HG03095 (cell line): ENCODE data around the gene ZFHX2.
"Not testable (repeated sequence)": the region's sequence is repeated elsewhere in the genome, so short reads cannot be mapped to it uniquely, and the experiment has no call there.

Experiments
- ATAC-seq: cut with Tn5 transposase; IDR thresholded peaks from one replicate; pipeline ENCODE4 v1.9.1; 2021; ENCODE audit warnings: moderate library complexity; ENCODE audit not compliant: unreplicated experiment

The ZFHX2 gene

DNA sequence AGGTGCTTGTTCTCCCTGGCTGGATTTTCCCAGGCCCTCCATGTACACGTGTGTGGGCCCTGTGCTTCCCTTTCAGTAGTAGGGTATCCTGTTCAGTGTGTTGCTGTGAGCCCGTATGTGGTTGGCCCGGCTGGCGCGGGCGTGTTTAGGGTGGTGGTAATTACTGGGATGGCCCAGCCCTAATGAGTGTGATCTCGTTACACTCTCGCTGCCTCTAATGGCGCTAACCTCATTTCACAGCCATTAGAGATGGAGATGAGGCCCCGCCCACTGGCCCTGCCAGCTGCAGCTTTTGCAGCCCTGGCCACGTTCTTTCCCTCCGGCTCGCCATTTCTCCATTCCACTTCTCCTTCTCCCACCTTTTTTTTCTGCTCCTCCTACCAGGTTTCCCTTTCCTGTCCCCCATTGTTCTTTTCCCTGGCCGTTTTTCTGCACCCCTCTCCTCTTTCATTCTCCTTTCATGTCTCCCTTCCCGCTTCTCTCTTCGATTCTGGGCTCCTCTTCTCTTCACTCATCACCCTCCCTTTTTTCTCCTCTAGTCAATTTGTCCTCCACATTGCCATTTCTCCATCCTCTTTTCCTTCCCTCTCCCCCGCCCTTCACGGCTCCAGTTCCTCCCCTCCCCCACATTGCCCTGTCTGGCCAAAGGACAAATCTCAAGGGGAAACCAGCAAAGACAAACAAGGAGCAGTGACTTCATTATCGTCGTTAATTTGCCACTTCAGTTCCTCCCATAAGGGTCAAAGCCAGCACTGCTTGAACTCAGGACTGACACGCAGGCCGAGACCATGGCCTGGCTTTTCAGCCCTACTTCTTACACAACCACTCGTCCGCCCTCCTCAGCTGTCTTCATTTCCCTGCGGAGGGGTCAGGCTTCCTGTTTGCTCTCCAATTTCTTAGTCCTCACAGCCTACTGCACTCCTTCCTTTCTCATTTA, 6.8 kb downstream of the ZFHX2 start:
- ATAC-seq, result no peak

DNA sequence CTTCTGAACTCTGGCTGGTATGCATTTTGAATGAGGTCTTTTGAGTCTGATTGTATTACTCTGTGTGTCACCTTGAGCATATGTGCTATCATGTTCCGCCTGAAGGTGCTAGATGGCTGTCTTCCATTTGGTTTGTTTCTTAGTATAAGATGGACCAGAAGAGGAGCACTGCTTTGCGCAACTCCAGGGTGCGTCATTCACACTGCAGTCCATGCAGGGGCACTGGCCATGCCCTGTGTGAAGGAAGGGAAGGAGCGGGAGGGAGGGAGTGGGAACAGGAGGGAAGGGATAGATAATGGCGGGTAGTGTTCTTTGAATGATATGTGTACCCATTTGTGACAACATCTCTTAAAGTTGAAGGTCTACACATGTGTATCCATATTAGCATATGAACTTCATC, 8.2 kb downstream of the ZFHX2 start:
- ATAC-seq, result no peak

DNA sequence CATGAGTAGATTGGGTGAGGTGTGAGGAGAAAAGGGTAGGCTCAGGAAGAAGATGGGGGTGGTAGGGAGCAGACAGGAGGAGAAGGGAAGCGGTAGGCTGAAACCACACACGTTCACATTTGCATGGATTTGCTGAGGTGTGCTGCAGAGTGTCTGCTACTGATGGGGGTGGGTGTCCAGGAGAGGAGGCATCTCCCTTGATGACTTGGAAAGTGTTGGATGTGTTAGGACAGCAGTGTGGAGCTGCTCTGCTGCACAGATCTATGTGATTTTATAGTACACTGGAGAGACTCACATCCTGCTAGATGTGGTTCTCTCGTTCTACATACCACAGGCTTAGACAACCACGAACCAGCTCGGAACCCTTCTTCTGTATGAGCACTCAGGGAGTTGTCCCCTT, 9.3 kb downstream of the ZFHX2 start:
- no peak for ATAC-seq

DNA sequence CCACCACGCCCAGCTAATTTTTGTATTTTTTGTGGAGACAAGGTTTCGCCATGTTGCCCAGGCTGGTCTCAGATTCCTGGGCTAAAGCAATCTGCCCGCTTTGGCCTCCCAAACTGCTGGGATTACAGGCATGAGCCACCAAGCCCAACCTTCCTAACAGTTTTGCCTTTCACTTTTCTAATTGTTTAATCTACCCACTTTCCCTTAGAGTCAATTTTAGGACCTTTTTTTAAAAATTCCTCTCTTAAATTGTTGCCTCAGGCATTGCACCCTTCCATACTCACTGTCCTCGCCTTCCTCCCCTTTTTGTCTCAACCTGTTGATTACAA, 11.5 kb downstream of the ZFHX2 start:
- ATAC-seq, result no peak

DNA sequence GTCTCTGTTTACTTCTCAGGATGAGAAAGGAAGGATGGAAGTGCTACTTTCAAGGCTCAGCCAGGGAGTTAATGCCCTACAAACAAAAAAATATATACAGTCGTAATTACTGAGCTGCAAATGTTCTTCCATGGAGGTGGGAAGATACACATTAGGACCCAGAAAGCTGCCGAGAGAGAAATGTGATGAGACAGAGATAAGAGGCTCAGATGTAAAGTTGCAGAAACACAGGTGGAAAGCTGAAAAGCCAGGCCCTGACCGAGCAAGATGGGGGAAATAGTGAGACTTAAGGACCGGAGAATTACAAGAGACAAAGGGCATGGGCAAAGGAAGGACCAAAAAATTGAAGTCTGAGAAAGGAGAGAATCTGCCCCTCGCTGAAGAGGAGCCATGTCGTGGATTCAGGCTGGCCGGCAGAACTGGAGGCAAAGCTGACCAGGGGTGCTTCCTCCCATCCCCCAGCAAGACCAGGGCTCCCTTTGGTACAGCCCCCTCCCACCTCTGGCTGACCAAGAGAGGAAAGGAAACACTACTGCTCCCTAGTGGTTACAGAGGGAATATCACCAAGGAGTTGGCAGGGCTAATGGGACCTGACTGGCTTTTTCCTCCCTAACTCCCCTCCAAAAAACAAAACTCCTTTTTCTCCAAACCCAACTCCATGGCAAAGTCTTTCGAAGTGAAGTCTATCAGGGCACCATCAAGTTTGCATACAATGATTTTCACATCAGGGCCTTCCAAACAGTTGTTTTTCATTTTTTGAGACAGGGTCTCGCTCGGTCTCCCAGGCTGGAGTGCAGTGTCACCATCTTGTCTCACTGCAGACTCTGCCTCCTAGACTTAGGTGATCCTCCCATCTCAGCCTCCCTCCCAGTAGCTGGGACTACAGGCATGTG, 12.1 kb downstream of the ZFHX2 start:
- no peak for ATAC-seq

DNA sequence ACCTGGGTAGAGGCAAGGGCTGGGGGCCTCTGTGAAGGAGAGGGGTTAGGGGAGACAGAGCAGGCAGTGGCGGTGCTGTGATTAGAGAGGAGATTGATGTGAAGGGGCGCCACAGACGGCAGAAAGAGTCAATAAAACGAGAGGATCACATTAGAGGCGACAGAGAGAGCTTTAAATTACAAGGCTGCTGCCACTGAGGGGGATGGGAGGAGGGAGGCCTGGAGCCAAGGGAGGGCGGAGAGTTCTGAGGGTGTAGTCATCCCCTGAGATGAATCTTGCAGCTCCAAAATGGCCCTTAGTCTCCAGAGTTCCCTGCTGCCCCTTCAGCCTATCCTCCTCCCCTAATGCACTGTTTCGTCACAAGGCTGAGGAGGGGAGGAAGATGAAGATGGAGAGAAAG, 12.8 kb downstream of the ZFHX2 start:
- ATAC-seq, result no peak

DNA sequence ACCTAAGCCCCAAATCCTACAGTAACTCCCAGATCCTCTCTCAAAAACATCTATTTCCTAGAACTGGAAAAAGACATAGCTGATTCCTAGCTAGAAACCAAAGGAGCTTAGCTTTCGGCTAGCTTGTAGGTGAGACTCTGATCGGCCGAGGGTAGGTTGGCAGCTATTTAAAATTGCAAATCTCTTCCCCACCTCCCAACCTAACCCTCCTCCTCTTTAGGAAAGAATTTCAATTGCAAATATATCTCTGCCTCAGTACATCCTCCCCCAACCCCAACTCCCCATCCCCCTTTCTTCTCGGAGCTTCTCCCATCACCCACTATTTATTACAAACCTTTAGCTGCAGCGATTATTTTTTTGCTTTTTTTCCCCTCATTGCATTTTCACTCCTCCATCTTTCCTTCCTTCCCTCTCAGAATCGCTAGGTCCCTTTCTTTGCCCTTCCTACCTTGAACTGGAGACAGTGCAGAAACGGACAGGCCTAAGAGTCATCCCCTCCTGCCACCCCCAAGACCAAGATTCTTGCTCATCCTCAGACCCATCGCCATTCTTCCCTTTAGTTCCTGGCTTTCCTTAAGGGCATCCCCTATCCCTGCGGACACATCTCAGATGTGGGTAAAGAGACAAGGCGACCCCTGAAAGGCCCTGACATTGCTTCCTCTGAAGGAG, 13.4 kb downstream of the ZFHX2 start:
- no peak for ATAC-seq

DNA sequence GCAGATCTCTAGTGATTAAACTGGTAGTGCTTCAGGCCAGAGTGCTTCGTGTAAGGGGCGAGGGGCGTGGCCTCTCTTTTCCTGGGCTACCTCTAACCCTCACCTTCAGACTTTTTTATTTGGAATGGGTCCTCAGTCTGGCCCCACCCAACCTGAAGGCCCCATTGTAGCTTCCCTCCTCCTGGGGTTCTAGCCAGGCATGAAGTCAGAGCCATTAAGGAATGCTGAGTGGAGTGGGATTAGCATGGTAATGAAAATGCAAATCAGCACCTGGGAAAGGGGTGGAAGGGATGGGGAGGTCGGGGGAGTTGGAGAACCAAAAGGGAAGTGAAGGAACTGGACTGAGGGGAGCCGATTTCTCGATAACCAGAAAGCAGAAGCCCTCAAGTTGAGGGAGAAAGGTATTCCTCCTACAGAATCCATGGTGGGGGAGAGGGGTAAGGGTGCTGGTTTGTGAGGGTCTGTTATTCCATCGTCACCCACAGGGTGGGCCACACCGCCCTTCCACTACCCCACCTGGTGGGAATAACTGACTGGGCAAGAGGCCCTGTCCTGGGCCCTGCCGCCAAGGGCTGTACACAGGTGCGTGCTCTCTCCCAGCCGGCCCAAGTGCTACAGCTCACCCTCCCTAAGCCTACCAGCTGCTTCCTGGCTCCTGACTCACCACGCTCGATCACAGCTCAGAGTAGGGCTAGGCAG, 14.1 kb downstream of the ZFHX2 start:
- no peak for ATAC-seq

DNA sequence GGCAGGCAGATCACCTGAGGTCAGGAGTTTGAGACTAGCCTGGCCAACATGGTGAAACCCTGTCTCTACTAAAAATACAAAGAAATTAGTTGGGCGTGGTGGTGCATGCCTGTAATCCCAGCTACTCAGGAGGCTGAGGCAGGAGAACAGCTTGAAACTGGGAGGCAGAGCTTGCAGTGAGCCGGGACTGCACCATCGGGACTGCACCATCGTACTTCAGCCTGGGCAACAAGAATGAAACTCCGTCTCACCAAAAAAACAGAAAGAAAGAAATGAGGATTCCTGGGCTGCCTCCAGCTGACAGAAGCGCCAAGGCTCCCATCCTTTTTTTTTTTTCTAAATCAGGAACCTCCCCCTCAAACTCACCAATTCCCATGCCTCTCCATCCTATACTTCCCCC, 14.7 kb downstream of the ZFHX2 start:
- not testable (repeated sequence) for ATAC-seq

DNA sequence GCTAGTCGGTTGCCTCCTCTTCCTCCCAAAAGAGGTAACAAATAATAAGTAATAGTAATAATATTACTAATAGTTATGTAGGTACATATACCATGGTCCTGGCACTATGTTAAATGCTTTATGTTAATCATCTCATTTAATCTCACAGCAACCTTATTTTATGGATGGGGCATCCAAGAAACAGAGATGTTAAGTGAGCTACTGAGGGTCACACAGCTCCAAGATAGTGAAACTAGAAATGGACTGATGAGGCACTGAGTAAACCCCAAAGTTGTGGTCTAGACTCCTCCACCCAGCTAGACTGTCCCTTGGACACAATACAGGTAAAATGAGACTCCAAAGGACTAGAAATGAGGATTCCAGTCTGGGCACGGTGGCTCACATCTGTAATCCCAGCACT, 15.1 kb downstream of the ZFHX2 start:
- no peak for ATAC-seq

DNA sequence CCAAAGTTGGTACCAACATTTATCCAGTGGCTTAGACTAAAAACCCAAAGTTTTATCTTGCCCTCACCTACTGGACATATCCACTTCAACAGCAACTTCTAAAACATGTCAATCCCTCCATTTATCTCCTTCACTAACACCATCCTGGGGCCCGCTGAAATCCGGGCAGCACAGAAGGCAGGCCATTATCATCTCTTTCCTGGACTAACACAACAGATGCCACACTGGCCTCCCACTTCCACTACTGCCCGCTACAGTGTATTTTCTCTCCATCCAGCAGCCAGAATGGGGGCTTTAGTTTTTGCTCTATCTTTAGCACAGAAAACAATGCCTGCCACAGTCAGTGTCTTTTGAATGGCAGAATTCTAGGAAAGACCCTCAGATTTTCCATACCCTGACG, 15.6 kb downstream of the ZFHX2 start:
- no peak for ATAC-seq

DNA sequence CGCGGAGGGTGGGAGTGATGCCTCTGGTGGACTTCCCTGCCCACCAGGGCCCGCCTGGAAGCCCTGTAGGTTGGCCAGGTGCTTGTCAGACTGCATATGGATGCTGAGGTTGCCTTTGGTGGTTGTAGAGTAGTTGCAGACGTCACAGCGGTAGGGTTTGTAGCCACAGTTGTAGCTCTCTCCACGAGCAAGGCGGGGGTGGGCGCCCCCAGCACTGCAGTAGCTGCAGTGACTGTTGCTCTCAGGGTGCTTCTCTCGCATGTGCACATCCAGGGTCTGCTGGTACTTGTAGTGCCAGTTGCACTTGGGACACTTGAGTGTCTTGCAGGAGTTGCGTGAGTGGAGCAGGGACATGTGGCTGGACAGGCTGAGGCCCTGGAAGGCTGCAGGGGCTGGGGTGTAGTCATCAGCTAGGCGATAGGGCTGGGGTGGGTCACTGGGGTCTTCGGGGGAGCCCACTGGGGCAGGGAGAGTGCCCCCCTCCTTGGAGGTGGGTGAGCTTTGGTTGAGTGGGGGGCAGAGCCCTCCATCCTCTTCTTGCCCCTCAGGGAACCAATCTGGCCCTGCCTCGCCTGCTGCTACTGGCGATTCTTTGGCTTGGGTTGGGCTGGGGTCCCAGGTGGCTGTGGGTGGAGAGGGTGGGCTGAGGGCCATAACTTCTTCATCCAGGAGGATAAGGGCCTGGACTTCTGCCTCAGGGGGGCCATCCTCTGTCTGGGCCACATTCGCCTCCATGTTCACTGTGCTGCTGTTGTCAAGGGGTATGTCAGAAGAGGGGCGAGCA, 17.7 kb downstream of the ZFHX2 start:
- no peak for ATAC-seq

DNA sequence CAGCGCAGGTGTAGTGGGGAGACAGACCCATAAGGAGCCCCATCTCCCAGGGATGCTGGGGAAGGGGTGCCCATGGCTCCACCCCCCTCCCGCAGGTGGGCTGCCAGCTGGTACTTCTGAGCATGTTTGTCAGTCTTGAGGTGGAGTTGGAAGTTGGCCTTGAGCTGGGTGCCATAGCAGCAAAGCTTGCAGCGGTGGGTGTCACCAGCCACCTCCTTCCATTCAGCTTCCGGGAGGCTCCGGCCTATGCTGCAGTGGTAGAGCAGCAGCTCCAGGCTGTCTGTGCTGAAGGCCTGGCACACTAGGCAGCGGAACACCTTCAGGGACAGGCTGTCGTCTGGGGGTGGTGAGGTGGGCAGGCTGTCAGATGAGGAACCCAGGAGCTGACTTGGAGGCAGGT, 18.9 kb downstream of the ZFHX2 start:
- ATAC-seq, result no peak

DNA sequence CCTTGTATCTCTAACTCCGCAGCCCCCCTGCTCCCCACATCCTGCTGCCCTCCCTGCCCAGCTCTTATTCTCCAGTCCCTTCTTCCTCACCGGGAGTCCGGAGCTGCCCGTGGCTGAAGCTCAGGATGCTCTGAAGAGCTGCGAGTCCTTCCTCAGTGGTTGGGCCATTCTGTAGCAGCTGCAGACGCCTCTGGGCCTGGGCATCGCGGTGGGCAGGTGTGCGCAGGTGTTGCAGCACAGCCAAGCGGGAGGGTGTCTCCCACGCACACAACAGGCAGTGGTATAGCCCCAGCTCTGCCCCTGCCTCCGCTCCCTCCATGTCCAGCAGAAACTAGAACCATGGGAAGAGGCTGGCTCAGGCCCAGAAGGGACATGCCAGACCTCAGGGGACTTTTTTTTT, 20.2 kb downstream of the ZFHX2 start:
- ATAC-seq, result no peak

DNA sequence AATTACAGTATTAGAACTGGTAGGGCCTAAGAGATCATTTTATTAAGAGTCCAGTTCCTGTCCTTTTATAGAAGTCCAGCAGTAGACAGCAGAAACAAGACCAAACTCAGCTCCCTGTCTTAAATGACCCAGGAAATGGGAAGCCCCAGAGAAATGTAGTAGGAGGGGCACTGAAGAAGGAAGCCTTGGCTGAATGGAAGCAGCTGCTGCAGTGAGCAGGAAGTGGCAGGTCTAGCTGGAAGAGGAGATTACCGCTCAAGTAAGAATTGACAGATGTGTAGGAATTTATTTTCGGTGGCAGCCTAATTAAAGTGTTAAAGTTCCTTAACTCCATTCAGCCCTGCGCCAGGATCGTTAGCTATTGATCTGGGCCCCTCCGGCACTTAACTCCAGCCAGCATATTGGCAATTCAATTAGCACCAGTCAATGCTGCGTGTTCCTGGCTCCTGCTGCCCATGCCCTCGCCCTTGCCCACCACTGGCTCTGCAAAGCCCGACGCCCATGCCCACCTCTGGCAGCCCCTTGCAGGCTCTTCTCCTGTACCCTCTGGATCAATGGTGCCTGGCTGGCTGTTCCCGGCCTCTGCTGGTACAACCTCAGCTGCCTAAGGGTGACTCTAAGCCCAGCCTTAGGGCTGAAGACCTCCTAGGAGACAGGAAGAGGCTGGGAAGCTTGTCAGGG, 21.1 kb downstream of the ZFHX2 start:
- ATAC-seq, result no peak

DNA sequence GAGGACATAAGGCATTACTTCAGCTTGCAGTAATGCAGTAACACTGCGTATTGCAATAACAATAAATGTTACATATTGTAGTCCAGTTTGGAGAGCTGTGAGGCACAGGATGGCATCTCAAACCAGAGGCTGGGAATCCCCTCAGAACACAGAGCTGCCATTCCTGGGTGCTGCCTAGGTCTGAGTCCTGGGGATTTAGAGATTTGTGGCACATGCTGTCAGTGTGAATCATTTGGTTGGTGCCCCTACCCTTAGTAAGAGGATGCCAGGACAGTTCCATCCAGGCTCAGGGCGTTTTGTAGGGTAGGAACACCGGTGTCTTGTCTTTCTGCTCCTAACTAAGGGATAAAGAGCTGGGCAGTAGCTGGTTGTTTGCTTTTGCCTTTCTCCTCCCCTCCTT, 22.5 kb downstream of the ZFHX2 start:
- no peak for ATAC-seq

DNA sequence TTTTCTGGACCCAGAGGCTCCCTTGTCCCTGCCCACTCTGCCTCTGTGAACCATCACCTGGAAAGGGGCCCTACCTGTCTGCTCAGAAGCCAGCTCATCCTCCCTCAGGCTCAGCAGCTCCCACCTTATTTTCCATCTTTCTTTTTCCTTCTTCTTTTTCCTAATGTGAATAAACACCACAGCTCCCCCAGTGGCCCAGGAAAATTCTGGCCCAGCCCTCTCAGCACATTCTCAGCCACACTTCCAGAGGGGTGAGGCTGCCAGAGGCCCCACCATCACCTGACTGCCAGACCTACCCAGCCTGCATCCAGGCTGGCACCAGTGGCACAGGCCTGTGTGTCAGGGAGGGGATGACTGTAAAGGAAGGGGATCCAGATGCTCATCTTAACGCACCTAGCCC, 23.0 kb downstream of the ZFHX2 start:
- no peak for ATAC-seq

DNA sequence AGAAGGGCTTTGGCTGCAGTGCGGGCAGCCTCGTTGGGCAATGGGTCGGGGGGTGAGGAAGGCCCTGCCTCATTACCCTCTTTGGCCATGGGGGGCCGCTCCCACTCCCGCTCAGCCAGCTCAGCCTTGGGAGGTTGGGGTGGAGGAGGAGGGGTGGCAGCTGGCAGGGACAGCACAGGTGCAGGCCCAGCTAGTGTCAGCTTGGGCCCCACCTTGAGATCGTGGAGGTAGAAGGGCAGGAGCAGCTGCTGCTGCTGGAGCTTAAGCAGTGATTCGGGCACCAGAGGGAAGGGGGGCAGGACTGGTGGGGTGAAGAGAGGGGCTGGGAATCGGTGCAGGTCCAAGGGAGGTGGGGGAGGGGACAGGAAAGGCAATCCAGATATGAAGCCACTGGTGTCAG, 26.0 kb downstream of the ZFHX2 start:
- ATAC-seq, result no peak

DNA sequence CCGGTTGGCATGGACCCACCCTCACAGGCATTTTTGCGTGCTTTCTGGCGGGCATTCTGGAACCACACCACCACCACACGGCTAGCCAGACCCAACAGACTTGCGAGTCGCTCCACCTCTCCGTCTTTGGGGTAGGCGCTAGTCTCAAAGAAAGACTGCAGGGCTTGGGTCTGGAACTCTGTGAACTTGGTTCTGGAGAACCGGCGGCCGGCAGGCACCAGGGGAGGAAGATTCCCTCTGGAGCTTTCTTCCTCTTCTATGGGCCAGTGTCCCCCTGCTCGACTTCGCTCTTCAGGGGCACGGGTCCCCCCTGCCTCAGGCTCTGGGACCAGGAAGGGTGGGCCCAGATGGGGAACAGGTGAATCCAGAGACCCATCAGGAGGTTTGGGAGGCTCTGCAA, 26.6 kb downstream of the ZFHX2 start:
- no peak for ATAC-seq
